NCI-H146 (cell line): ENCODE data around the gene CTSC.
"Not testable (repeated sequence)": the region's sequence is repeated elsewhere in the genome, so short reads cannot be mapped to it uniquely, and the experiment has no call there.

Experiments used
- DNase-seq: peaks from one replicate; lab custom pipeline; 2025; lab: John Stamatoyannopoulos, UW

Gene CTSC

DNA sequence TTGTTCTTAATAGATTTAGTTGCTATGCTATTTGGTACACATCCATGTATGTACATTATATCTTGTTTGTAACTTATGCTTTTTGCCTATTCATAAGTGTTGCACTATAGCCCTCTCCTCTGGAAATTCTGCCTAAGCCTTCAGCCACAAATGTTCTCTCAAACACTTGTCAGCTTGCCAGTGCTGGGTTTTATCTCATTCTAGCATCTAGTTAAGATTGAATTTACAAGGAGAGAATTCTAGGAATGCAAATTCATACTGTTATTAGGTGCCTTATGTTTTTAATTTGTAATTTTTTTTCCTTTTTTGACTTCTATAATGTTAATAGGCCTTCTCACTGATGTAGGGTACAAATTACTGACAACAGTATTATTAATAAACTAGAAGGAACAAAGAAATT, 14.6 kb upstream of the CTSC start:
- DNase-seq = no peak

DNA sequence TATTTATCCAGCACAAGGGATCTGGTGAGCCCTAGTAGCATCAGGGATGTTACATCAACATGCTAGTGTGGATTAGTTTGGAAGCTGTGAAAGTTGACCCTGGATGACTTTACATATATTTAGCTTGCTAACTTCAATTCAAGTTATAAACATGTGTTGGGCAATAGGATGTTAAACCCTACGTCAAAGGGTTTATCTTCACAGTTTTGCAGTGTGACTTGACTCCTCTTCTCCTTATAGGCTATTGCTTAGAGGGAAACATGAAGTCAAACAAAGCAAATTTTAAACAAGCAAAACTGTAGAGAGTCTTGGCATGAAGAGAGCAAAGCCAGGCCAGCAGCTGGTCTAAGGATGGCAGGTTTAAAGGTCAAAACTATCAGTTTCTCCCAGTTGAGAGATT, 11.3 kb upstream of the CTSC start:
- no peak for DNase-seq

DNA sequence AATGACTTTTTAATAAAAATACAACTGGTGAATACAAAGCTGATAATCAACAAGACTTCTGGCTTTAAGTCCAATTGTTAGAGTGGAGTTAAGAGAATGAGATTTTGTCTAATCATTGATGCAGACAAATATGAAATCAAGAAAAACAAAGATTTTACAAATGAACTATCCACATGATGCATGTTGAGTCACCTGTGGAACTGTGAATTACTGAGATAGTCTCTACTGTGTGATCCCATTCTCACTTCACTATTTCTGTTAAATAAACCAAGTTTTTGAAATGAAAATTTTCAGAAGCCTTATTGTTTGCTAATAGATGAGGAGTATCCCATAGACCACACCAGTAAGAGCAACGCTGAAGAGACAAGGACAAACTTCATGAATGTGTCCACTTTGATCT, 8.4 kb upstream of the CTSC start:
- no peak for DNase-seq

DNA sequence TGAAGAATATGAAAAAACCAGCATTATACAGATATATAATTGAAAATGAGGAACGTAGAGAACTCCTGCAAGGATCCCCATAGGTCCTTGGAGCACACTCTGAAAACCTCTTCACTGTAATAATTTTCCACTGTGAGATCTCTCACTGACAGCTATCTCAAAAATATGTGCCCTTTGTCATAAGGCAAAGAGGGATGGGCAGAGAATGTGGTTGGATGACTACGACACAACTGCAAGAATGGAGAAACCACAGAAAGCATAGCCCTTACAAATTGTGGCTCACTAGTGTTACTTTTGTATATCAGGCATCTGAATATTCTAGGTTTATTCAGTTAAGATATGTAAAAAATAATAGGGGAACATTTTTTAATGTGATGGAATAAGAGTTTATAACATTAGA, 7.9 kb upstream of the CTSC start:
- no peak for DNase-seq

DNA sequence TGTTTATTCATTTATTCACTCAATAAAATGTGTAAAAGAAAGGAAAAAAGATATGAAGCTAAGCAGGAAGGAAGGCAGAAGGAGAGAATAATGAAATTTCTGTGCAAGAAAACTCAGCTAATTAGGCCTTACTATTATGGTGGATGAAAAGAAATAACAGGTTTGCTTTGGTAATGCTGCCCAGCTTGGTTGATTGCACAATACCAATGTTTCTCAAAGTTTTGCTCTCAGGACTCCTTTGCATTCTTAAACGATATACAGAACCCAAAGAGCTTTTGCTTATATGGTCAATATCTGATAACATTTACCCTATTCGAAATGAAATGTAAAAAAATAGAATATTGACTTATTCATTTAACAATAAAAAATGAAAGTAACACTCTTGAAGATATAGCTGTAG, 7.3 kb upstream of the CTSC start:
- no peak for DNase-seq

DNA sequence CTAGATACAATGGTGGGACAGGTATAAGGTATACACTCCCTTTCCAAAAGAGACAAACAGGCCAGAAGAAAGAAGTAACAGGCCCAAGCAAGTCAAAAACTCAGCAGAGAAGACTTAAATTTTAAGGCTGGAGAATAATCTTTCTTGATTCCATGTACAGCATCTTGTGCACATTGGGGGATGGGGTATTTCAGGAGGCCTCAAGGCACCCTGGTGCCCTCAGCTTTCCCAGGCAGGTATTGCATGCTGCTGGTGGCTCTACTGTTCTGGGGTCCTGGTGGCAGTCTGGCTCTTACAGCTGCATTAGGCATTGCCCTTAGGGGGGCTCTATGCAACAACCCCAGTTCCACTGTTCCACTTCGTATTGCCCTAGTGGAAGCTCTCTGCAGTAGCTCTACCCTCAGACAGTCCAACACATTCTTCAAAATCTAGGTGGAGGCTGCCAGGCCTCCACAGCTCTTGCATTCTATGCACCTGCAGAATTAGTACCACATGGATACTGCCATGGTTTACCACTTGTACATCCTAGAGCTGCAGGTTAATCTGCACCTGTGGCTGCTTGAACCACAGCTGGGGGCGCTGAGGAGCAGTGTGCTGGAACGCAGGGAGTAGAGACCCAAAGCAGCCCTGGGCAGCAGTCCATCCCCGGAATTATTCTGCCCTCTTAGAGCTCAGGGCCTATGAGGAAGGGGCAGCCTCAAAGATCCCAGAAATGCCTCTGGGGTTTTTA, 4.2 kb upstream of the CTSC start:
- no peak for DNase-seq

DNA sequence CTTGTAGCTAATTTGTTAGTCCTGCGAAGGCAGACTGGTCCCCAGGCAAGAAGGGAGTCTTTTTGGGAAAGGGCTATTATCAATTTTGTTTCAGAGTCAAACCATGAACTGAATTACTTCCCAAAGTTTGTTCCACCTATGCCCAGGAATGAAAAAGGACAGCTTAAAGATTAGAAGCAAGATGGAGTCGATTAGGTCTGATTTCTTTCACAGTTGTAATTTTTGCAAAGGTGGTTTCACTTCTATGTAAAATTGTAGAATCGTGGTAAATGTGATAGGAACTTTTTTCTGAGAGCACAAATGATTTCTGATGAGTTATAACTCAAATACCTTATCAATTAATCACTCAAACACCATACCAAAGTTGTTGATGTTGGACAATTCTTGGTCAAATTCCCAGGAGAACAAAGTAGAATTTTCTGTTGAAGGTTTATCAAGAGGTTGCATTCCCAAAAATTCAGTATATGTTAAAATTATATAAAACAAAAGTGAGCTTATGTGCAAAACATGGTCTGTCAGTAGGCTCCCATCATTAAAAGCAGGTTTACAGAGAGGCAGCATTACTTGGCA, 2.9 kb upstream of the CTSC start:
- no peak for DNase-seq

DNA sequence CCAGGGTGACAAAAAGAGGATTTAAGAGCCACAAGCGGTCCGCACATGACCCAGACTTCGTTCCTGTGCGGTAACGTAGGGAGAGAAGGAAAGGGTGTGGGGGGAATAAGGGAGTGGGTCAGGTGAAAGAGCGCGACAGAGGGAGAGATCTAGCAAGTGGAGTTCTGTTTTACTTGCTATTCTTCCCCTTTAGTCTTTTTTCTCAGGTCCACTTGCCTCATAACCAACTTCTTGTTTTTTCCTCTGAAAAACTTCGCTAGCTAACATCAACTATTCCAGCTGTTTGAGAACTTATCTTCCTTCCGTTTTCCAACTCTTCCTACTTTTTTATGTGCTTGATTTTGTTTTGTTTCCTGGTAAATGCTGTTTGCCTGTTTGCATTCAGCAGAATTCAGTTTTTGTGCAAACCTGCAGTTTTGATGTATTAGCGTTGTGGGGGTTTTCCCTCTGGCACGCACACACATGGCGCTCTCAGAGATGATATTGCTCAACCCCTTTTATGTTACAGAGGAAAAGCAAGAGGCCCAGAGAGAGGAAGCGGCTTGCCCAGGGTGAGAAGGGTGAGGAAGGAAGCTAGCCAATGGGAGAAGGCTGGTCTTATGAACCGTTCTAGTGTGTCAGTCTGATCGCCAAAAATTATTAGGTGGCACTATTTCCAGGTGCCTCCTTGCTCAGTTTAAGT, 592 bp upstream of the CTSC start:
- no peak for DNase-seq

DNA sequence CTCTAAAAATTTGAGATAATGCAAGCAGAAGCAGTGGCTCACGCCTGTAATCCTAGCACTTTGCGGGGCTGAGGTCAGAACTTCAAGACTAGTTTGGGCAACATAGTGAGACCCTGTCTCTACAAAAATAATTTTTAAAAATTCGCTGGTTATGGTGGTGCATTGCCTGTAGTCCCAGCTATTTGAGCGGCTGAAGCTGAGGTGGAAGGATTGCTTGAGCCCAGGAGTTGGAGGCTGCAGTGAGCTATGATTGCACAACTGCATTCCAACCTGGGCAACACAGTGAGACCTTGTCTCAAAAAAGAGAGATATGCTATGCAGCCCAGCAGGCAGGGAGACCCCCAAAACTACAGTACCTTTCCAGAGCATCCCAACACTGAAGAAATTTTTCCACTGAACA, 2.3 kb downstream of the CTSC start:
- no peak for DNase-seq

DNA sequence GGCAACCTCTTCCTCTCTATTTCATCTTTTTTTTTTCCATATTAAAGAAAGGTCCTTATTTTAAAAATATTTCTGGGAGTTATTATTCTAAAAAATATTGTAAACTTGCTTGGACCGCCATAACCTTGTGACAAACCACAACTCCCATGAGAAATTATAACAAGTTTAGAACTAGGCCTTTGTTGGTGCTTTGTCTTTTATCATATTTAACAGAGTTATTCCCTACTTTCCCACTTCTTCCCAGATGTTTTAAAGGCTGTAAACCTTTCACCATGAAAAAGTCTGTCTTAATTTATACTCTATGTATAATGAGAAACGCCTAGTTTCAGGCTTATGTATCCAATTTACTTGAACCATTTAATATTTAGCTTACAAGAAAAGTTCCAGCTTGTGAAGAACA, 3.7 kb downstream of the CTSC start:
- DNase-seq = no peak

DNA sequence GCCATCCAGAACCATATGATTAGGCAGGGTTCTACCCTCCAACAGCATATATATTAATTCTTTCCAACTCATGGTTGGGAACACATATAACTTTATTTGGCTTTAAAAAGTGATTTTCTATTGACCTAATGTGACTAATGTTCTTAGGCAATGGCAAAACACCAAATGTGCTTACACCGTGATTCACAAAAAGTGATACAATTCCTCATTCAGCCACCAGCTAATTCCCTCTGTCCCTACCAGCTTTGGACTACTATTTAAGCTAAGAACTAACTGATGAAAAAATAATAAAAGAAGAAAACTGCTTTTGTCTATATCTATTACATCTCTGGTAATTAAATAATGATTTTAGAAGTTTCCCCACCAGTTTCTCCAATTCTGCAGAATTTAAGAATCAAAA, 4.7 kb downstream of the CTSC start:
- no peak for DNase-seq

DNA sequence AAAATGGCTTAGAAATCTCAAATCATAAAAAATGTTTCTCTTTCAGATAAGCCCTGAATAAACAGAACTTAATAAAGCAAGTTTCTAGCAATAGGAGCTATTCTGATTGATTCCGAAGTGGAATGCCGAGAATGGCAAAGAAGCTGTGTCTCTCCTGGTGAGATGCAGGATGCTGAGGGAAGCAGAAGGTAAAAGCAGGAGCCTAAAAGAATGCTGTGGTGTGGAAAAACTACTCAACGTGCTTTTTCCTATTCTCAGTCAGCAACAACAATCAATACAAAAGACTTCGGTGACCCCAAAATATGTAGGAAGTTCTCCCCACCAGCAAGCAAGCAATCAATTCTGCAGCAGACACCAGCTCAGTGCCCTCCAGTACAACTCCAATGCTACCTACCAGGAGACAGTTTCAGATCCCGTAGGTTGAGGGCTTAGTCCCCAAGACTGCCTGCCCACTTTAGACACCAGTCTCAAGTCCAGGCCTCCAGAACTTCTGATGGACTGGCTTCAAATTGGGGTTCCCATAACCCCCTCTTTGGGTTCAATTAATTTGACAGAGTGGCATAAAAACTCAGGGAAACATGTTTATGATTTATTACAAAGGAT, 6.6 kb downstream of the CTSC start:
- DNase-seq = no peak

DNA sequence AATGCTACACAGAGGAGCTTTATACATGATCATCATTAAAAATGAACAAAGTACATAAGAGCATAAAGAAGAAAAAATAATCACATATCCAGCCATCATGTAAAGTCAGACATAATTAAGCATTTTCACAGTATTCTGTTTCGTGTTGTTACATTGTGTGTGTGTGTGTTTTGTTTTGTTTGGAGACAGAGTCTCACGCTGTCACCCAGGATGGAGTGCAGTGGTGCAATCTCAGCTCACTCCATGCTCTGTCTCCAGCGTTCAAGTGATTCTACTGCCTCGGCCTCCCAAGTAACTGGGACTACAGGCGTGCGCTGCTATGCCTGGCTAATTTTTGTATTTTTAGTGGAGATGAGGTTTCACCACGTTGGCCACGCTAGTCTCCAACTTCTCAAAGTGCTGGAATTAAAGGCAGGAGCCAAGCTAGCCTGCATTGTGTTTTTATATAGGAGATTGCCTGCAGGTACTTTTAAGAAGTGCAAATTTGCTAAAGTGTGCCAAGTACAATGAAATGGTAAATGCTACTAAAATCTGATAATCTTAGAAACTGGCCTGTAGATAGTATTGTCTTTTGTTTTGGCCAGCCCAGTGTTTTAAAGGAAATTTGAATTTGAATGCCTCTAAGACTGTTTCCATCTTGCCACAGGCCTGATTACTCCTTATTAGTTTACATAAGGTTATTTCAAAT, 7.8 kb downstream of the CTSC start:
- no peak for DNase-seq

DNA sequence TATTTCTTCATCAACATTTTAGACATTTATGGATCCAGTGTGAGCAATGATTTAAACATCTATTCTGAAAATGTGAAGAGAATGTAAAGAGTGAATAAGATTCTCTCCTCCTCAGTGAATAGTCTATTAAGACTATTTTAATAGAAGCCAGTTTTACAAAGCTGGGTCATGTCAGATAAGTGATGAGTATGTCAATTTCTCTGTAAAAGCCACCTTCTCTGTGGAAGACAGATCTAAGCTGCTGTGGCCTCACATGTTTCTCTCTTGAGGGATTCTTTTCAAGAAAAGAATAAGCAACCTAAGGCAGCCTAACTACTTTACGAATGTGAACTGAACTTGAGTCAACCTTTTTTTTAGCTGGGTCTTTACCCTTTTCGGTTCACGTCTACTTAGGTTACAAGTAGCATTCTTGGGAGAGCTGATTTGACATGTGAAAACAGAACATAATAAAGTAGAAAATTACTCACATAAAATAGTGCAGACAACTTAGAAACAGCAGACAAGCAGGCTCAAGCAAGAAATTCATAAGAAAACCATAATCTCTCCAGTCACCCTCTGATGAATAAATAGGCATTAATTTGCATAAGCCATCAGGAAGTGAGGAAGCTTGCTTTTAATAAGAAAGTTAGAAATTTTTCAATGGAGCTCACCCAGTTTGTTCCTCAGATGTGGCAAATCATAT, 9.9 kb downstream of the CTSC start:
- DNase-seq = no peak

DNA sequence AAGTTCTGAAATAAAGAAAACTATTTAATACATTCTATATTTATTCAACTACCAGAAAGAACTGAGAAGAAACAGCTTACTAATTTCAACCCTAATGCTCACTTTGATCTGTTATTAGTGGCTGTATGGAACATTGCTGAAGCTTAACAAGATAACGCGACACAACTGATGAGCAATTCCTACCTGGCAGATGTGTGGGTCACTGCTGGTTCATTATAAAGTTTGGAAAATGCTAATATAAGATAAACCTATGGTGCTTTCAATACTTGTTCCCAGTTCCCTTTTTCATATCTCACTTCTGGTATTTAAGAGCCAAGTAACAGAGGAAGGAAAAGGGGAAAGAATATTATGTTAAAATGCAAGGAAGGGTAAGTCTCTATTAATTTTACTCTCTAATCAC, 10.5 kb downstream of the CTSC start:
- no peak for DNase-seq

DNA sequence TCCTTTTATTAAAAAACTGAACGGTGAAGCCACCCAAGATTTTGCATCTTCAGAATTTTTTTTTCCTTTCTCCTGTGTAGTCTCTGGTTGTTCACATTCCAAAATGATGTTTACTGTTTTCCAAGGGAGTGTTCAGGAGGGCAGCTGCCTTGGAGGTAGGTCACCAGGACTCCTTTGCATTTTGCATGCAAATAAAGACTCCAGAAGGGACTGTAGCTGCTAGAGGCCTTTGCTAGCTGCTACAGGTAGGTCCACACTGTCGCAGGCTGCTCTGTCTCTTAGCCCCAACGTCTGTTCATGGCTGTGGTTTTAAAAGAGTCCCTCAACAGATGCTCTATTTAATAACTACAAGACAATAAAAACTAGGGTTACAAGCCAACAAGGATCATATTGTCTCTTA, 11.4 kb downstream of the CTSC start:
- no peak for DNase-seq

DNA sequence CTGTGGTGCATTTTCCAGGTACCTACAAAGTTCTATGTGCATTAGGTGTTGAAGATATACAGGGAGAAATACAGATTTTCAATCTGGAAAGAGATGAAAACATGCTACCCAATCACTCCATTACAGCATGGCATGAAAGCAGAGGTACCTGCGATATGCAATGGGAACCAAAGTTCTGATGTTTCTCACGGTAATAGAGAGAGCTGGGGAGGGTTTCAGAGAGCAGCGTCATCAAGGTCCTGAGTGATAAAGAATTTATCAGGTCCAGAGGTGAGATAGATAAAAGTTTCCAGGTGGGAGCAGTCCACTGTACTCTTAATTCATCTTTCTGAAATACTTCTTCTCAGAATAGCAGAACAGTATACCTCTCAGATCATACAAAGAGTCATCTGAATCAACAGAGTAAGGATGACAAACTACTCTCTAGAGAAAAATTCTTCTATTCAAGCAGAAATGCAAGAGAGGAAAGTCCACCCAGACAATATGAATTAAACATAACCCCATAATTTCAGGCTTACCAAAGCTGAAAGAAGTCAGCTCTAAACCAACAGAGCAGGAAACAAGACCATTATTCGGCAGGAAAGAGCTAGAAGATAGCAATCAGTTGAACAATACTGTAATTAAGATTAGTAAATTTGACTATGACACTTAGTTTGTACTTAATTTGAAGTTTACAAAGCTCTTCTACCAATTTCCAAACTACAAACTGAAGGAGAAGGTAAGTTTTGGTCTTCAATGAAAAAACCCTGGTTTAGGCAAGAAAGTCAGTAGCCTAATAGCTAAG, 12.8 kb downstream of the CTSC start:
- DNase-seq = no peak

DNA sequence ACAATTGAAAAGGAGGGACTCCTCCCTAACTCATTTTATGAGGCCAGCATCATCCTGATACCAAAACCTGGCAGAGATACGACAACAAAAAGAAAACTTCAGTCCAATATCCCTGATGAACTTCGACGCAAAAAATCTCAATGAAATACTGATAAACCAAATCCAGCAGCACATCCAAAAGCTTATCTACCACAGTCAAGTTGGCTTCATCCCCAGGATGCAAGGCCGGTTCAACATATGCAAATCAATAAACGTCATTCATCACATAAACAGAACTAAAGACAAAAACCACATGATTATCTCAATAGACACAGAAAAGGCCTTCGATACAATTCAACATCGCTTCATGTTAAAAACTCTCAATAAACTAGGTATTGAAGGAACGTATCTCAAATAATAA, 14.7 kb downstream of the CTSC start:
- DNase-seq = not testable (repeated sequence)

DNA sequence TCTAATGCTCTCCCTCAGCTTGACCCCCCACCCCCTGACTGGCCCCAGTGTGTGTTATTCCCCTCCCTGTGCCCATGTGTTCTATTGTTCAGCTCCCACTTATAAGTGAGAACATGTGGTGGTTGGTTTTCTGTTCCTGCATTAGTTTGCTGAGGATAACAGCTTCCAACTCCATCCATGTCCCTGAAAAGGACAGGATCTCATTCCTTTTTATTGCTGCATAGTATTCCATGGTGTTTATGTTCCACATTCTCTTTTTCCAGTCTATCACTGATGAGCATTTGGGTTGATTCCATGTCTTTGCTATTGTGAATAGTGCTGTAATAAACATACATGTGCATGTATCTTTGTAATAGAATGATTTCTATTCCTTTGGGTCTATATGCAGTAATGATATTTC, 16.1 kb downstream of the CTSC start:
- DNase-seq = not testable (repeated sequence)

DNA sequence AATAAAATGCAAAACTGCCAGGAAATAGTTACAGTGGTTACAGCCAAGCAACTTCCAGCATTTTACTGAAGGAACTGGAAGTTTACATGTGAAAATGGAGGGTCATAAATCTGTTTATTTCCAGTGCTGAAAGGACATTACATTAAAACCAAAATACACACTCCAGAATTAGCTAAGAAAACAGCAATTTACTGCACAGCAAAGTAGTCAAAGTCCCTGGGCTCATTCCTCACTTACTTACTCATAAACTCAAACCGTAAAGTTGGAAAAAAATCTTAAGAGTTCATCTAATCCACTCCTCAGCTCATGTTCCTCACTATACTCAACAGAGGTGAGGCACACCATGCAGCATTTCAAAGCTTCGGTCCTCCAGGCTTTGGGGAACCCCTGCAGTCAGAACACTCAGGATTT, 17.4 kb downstream of the CTSC start:
- DNase-seq = no peak

DNA sequence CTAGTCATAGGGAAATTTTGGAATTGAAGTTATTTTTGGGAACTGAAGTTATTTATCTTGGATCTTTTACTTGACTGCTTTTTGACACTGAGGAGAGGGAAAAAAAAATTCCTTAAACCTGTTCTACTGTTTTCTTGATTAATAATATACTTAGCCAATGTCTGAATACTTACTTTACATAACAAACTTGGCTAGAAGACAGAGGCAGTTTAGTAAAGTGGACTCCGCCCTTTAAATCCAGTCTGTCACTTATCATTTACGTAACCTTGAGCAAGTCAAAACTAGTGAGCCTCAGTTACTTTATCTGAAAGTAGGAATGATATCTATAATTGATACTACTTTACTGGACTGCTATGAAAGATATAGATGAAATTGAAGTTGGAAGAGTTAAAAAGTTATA, 19.5 kb downstream of the CTSC start:
- no peak for DNase-seq
